SK-N-SH (cell line): ENCODE data around the gene MT2A. TPM values are rescaled to one million over a fixed set of nuclear protein-coding genes. Genes with fewer than 3 reads are reported as not detected.

ENCODE experiments used
- CTCF ChIA-PET: fragments of 300-600, 350-600 bp; formaldehyde crosslinking; extraction: SDS; loops from one replicate; lab custom pipeline; 2021; lab: Yijun Ruan, JAX
- POLR2A ChIA-PET: fragments of 350-600 bp; sonication (Branson Sonifier 250); formaldehyde crosslinking; extraction: SDS; loops from one replicate; lab custom pipeline; 2020; ENCODE audit warnings: antibody characterized with exemption, inconsistent platforms; lab: Yijun Ruan, JAX
- DNase-seq: peaks from one replicate; pipeline ENCODE4 v3.0.0; 2012
- H2AFZ ChIP-seq: fragments of 200-600 bp; sonication (generic); 2 replicates; pipeline ENCODE4 v1.8.1; 2016; ENCODE audit warnings: antibody characterized with exemption, mild to moderate bottlenecking, low read depth
- H3F3A ChIP-seq: fragments of 200-600 bp; sonication (generic); replicated peaks from 2 replicates; pipeline ENCODE3; 2016; ENCODE audit warnings: antibody characterized with exemption, mild to moderate bottlenecking; ENCODE audit not compliant: insufficient read depth
- H3K27ac ChIP-seq, 2 experiments: fragments of 200-500 bp in 1 of 2; fragments of 200-600 bp in 1 of 2; sonication (Bioruptor generic) in 1 of 2; sonication (generic), shearing (Covaris generic) in 1 of 2; 2 replicates each; pipeline versions ENCODE4 v1.5.1 to v1.6.1; 2014 to 2016; ENCODE audit warnings: low read depth in 2 of 2, inconsistent platforms in 1 of 2, low read length in 1 of 2, mild to moderate bottlenecking in 1 of 2, mixed read lengths in 1 of 2
- H3K27me3 ChIP-seq: fragments of 200-600 bp; sonication (generic), shearing (Covaris generic); 2 replicates; pipeline ENCODE4 v1.6.1; 2016; ENCODE audit warnings: mixed run types; ENCODE audit not compliant: insufficient read depth
- H3K36me3 ChIP-seq, 2 experiments: fragments of 200-500 bp in 1 of 2; fragments of 200-600 bp in 1 of 2; sonication (Bioruptor generic) in 1 of 2; sonication (generic) in 1 of 2; replicated peaks in 1 of 2; 2 replicates each; pipeline versions ENCODE3 to v1.5.1; 2014 to 2016; ENCODE audit warnings: low read length in 1 of 2, mild to moderate bottlenecking in 1 of 2; ENCODE audit not compliant: insufficient read depth in 2 of 2, control insufficient read depth in 1 of 2
- H3K4me1 ChIP-seq, 2 experiments: fragments of 200-500 bp in 1 of 2; fragments of 200-600 bp in 1 of 2; sonication (Bioruptor generic) in 1 of 2; sonication (generic), shearing (Covaris generic) in 1 of 2; 2 replicates each; pipeline versions ENCODE4 v1.5.1 to v1.6.1; 2014 to 2016; ENCODE audit warnings: low read depth in 1 of 2, low read length in 1 of 2, mixed run types in 1 of 2; ENCODE audit not compliant: insufficient read depth in 2 of 2, control insufficient read depth in 1 of 2
- H3K4me2 ChIP-seq: fragments of 200-600 bp; sonication (generic), shearing (Covaris generic); 2 replicates; pipeline ENCODE4 v1.6.1; 2017; ENCODE audit warnings: mixed run types
- H3K4me3 ChIP-seq, 2 experiments: fragments of 200-500 bp in 1 of 2; fragments of 200-600 bp in 1 of 2; sonication (Bioruptor generic) in 1 of 2; sonication (generic), shearing (Covaris generic) in 1 of 2; 2 replicates each; pipeline versions ENCODE4 v1.5.1 to v1.8.1; 2014 to 2016; ENCODE audit warnings: low read depth in 2 of 2, inconsistent platforms in 1 of 2, low read length in 1 of 2, mild to moderate bottlenecking in 1 of 2, mixed read lengths in 1 of 2, moderate library complexity in 1 of 2
- H3K79me2 ChIP-seq: fragments of 200-600 bp; sonication (generic); 2 replicates; pipeline ENCODE4 v1.8.1; 2017; ENCODE audit warnings: mild to moderate bottlenecking; ENCODE audit not compliant: insufficient read depth
- H3K9ac ChIP-seq: fragments of 200-600 bp; sonication (generic); 2 replicates; pipeline ENCODE4 v1.6.1; 2017; ENCODE audit warnings: mixed run types
- H3K9me2 ChIP-seq: fragments of 200-600 bp; sonication (generic); 2 replicates; pipeline ENCODE4 v1.6.1; 2017; ENCODE audit warnings: mixed run types
- H3K9me3 ChIP-seq: fragments of 200-600 bp; sonication (generic); 2 replicates; pipeline ENCODE4 v1.6.1; 2017; ENCODE audit warnings: mixed run types, mild to moderate bottlenecking, moderate library complexity
- H4K20me1 ChIP-seq: fragments of 200-600 bp; sonication (generic); 2 replicates; pipeline ENCODE4 v1.6.1; 2017; ENCODE audit warnings: mild to moderate bottlenecking, mixed run types; ENCODE audit not compliant: insufficient read depth
- CTCF ChIP-seq: fragments of 200-600 bp; sonication (generic); IDR thresholded peaks from 2 replicates; pipeline ENCODE4 v1.6.1; 2017; ENCODE audit warnings: antibody characterized with exemption, mild to moderate bottlenecking, moderate library complexity
- EP300 ChIP-seq, 2 experiments: IDR thresholded peaks; 2 replicates each; pipeline versions ENCODE4 v1.4.0 to v1.6.1; 2012; ENCODE audit warnings: borderline replicate concordance in 1 of 2, low read depth in 1 of 2, low read length in 1 of 2
- GABPA ChIP-seq: IDR thresholded peaks from 2 replicates; pipeline ENCODE4 v1.4.0; 2012; ENCODE audit warnings: low read depth, mild to moderate bottlenecking
- JUND ChIP-seq: IDR thresholded peaks from 2 replicates; pipeline ENCODE4 v1.4.0; 2012
- MAX ChIP-seq: IDR thresholded peaks from 2 replicates; pipeline ENCODE4 v1.4.0; 2012; ENCODE audit warnings: low read depth
- MEF2A ChIP-seq: IDR thresholded peaks from 2 replicates; pipeline ENCODE4 v1.4.0; 2012; ENCODE audit warnings: low read depth, borderline replicate concordance
- MXI1 ChIP-seq: IDR thresholded peaks from 2 replicates; pipeline ENCODE4 v1.6.1; 2012; ENCODE audit warnings: mild to moderate bottlenecking, low read depth, low read length, improper control_type of control experiment
- NRF1 ChIP-seq: IDR thresholded peaks from 2 replicates; pipeline ENCODE4 v1.6.1; 2012; ENCODE audit warnings: low read depth, mild to moderate bottlenecking, low read length
- PBX3 ChIP-seq: IDR thresholded peaks from 2 replicates; pipeline ENCODE4; 2012
- RAD21 ChIP-seq: IDR thresholded peaks from 2 replicates; pipeline ENCODE4 v1.6.1; 2012; ENCODE audit warnings: mild to moderate bottlenecking, low read length
- REST ChIP-seq: IDR thresholded peaks from 2 replicates; pipeline ENCODE4 v1.6.1; 2012; ENCODE audit warnings: mild to moderate bottlenecking, low read depth, low read length, moderate library complexity
- RFX5 ChIP-seq: IDR thresholded peaks from 2 replicates; pipeline ENCODE4 v1.6.1; 2012; ENCODE audit warnings: mild to moderate bottlenecking, improper control_type of control experiment, low read length
- SIN3A ChIP-seq: IDR thresholded peaks from 2 replicates; pipeline ENCODE4 v1.6.1; 2012; ENCODE audit warnings: low read depth, mild to moderate bottlenecking, low read length, moderate library complexity, borderline replicate concordance
- TAF1 ChIP-seq: IDR thresholded peaks from 2 replicates; pipeline ENCODE4 v1.6.1; 2012; ENCODE audit warnings: low read depth, mild to moderate bottlenecking, low read length, moderate library complexity, borderline replicate concordance
- TCF12 ChIP-seq: IDR thresholded peaks from 2 replicates; pipeline ENCODE4 v1.4.0; 2012
- WGBS: methylation state at CpG from one replicate; pipeline ENCODE4 v1.1.6; 2017; ENCODE audit warnings: low lambda C conversion rate; 5-methylcytosine and 5-hydroxymethylcytosine counted together
- polyA plus RNA-seq, 3 experiments: library from polyadenylated mRNA; depleted of rRNA; stranded (reverse); fragments of >200 nt; gene quantifications; 2 replicates each; pipeline ENCODE4 v1.2.3, GENCODE V29; 2012

Gene MT2A
- polyA plus RNA-seq, 1 of the 3 experiments (the other 2 are of a cell fraction), result 133 TPM

GRCh38 chr16:56559109-56559508 is 49.3 kb upstream of the MT2A start (continued):
- no peak for TF ChIP-seq CTCF
- no peak for TF ChIP-seq EP300 (IDR thresholded peaks at IDR 0.05; ENCODE audit: borderline replicate concordance in 1 of 2, low read depth in 1 of 2, low read length in 1 of 2)
- TF ChIP-seq SIN3A, result no peak
- TF ChIP-seq NRF1, result no peak
- TF ChIP-seq GABPA, result no peak

- Histone ChIP-seq H3K36me3 (no peaks in the 10 kb centered on the region), H3K4me3 (no peak overlapping the region), H3K27me3 (no peaks in the 10 kb centered on the region), H3K9me3 (no peaks in the 10 kb centered on the region), H3K27ac (no peak overlapping the region), H3F3A (peaks cover 3% of the 10 kb centered on the region), H2AFZ (no peak overlapping the region), H3K4me1 (peaks cover 5 to 6% of the 10 kb centered on the region in 2 experiments; a peak in 3 of 4 replicates), H3K9me2 (no peaks in the 10 kb centered on the region)
- CTCF ChIA-PET, result interaction anchor here (0.8 to 1.5 kb wide), 4 partner anchors 16 to 53 kb away, joined by 3 to 4 read pairs (median 3); no protein-coding TSS in a partner anchor
- WGBS, result 36% methylated on average over 1 of the region's 1 CpG
- TF ChIP-seq MAX (no peak), NRF1 (no peak), TAF1 (no peak), TCF12 (no peak), REST (no peak), JUND (no peak), MEF2A (no peak), RFX5 (no peak), RAD21 (no peak), SIN3A (no peak), MXI1 (no peak), PBX3 (no peak), EP300 (IDR thresholded peaks at IDR 0.05; ENCODE audit: borderline replicate concordance in 1 of 2, low read depth in 1 of 2, low read length in 1 of 2) (no peak)
- TF ChIP-seq, all 33 proteins: peak for 0
- no peaks in the 10 kb centered on the region for H3K79me2 ChIP-seq
- H3K4me2 ChIP-seq, result no peak overlapping the region
- H3K9ac ChIP-seq, result no peak overlapping the region
- DNase-seq, result no peak
- H4K20me1 ChIP-seq, result no peaks in the 10 kb centered on the region
- POLR2A ChIA-PET, result no interaction called here
These were observed 47.9 kb upstream of the MT2A start for GRCh38 chr16:56560447-56560846.
